ENCODE measurements around the gene CNPY2. TPM values are rescaled to one million over a fixed set of nuclear protein-coding genes. Genes with fewer than 3 reads are reported as not detected.
"Not testable (repeated sequence)": the region's sequence is repeated elsewhere in the genome, so short reads cannot be mapped to it uniquely, and the experiment has no call there.

CNPY2 gene
- total and polyA plus RNA-seq, 11 donors = 26.8 to 67.3 (median 39.0) TPM

DNA sequence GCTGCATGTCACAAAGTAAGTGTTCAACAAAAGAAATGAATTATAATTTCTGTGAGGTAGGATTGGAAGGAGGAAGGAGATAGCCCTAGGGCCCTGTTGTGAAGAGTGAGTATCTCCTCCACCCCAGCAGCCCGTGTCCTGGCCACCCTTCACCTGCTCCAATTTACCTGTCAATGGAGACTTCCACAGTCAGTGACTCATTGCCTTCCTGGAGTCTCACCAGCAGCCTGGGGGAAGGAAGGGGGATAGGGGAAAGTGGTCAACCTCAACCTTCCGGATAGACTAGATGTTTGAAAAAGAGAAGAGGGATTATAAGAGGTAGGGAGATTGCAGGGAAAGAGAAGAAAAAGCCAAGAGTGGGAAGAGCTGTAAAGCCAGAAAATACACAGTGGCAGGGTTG is 34.9 kb upstream of the CNPY2 start:
- DNase-seq (no peak), ATAC-seq (no peak)
- 85 to 95% (median 90%) methylated on average over 2 of the region's 2 CpGs for WGBS, 4 donors
- TF ChIP-seq CTCF (IDR thresholded peaks at IDR 0.05) (no peak), POLR2A (IDR thresholded peaks at IDR 0.05) (no peak)
- Histone ChIP-seq H3K9me3 (no peaks in the 10 kb centered on the region), H3K4me1 (no peaks in the 10 kb centered on the region), H3K27ac (no peak overlapping the region), H3K4me3 (no peak overlapping the region), H3K36me3 (peaks cover 7 to 100% (median 100%) of the 10 kb centered on the region in 9 donors), H3K27me3 (no peaks in the 10 kb centered on the region)
- intact Hi-C loops (cut with DNase I) = no loop called here

DNA sequence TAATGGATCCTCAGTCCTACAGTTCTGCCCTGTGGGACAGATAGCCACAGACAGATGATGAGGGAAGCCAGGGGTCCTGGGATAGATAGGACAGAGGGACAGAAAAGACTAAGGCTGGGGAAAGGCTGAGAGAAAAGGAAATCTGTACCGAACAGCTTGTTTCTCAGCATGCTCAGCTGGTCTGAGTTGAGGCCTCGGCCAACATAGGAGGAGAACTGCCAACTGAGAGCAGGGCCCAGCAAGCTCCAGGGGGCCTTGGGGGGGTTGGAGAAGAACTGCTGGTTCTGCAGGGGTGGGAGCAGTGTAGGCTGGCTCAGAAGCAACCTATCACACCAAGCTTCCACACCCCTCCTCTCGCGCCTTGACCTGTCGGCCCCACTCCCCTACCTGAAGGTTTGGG is 33.0 kb upstream of the CNPY2 start:
- H3K9me3 ChIP-seq = no peaks in the 10 kb centered on the region
- no peak for DNase-seq
- TF ChIP-seq POLR2A (IDR thresholded peaks at IDR 0.05) (no peak), CTCF (IDR thresholded peaks at IDR 0.05) (no peak)
- peaks cover 2 to 100% (median 100%) of the 10 kb centered on the region in 9 donors for H3K36me3 ChIP-seq
- H3K4me1 ChIP-seq = no peaks in the 10 kb centered on the region
- no peaks in the 10 kb centered on the region for H3K27me3 ChIP-seq
- no peak overlapping the region for H3K27ac ChIP-seq
- intact Hi-C loops (cut with DNase I) = no loop called here
- WGBS, 4 donors = 92 to 100% (median 96%) methylated on average over 5 of the region's 5 CpGs
- H3K4me3 ChIP-seq = no peak overlapping the region
- ATAC-seq = no peak

GRCh38 chr12:56347255-56347654 is 31.5 kb upstream of the CNPY2 start:
- 89 to 97% (median 92%) methylated on average over 9 of the region's 9 CpGs for WGBS, 4 donors
- ATAC-seq; H3K4me1 ChIP-seq; intact Hi-C loops (cut with DNase I); H3K9me3 ChIP-seq; DNase-seq; H3K27me3 ChIP-seq; H3K4me3 ChIP-seq; H3K27ac ChIP-seq: not testable (repeated sequence)
- H3K36me3 ChIP-seq = peaks cover 2 to 100% (median 100%) of the 10 kb centered on the region in 9 donors

DNA sequence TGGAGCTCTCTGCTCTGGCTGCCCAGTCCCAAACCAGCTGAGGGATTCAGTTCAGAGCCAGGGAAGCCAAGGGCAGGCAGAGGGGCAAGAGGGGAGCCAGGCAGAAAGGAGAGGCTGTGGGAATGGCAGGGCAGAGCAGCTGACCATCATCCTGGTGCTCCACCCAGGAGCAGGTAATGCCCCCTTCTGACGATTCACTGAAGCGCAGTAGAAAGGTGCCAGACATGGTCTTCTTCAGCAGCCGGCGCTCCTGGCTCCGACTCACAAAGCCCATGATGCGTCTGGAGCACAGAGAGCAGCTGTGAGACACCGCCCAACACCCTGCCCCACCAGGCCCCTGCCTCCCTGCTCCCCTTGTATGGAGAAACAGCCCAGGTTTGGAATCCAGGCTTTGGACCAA is 30.9 kb upstream of the CNPY2 start:
- Histone ChIP-seq H3K4me1 (no peaks in the 10 kb centered on the region), H3K4me3 (no peak overlapping the region), H3K27ac (no peak overlapping the region), H3K27me3 (no peaks in the 10 kb centered on the region), H3K36me3 (peaks cover 2 to 100% (median 99%) of the 10 kb centered on the region in 9 donors), H3K9me3 (no peaks in the 10 kb centered on the region)
- TF ChIP-seq CTCF (IDR thresholded peaks at IDR 0.05) = peak in 1 of 12 donors; percentile 9
- no peak for TF ChIP-seq POLR2A (IDR thresholded peaks at IDR 0.05)
- 66 to 87% (median 82%) methylated on average over 6 to 7 of the region's 7 CpGs for WGBS, 4 donors
- peak in 2 of 4 donors; percentile 15 to 39 for ATAC-seq
- no peak for DNase-seq
- intact Hi-C loops (cut with DNase I) = no loop called here

DNA sequence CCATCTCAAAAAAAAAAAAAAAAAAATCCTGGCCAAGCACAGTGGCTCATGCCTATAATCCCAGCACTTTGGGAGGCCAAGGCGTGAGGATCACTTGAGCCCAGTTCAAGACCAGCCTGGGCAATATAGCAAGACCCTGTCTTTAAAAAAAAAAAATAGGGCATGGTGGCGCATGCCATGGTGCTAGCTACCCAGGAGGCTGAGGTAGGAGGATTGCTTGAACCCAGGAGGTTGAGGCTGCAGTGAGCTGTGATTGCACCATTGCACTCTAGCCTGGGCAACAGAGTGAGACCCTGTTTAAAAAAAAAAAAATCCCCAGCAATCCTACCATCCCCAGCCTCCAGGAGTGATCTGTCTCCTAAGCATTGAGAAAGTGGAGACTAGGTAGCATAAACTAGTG is 26.5 kb upstream of the CNPY2 start:
- H3K27ac ChIP-seq = not testable (repeated sequence)

More for the DNA sequence above, 26.5 kb upstream of the CNPY2 start:
- intact Hi-C loops (cut with DNase I); ATAC-seq; H3K27me3 ChIP-seq; H3K4me3 ChIP-seq; DNase-seq; H3K9me3 ChIP-seq: not testable (repeated sequence)
- Histone ChIP-seq H3K4me1 (peaks cover 0 to 22% (median 0%) of the 10 kb centered on the region in 12 donors), H3K36me3 (peaks cover 0 to 64% (median 58%) of the 10 kb centered on the region in 9 donors)
- WGBS, 4 donors = 96 to 100% (median 99%) methylated on average over 2 of the region's 2 CpGs
